Heart right ventricle (tissue), 16 donors: ENCODE data around the gene PRPS1. TPM values are rescaled to one million over a fixed set of nuclear protein-coding genes. Genes with fewer than 3 reads are reported as not detected.

Experiments
- ATAC-seq, 8 donors: fragments of 200-7000 bp; cut with Tn5 transposase; one replicate each; pipeline ENCODE4 v1.9.1; 2020; ENCODE audit warnings: mild to moderate bottlenecking in 8 of 8, moderate library complexity in 8 of 8, moderate number of reproducible peaks in 1 of 8
- DNase-seq, 2 donors: peaks; one replicate each; pipeline ENCODE4 v3.0.0-alpha.2; 2020
- H3K27ac ChIP-seq, 10 donors: fragments of 200-600 bp; sonication (generic) in 2 of 10; one replicate each; pipeline versions ENCODE4 v1.5.0 to v1.8.0; 2020 to 2022; ENCODE audit warnings: mild to moderate bottlenecking in 3 of 10
- H3K27me3 ChIP-seq, 7 donors: fragments of 200-600 bp; one replicate each; pipeline ENCODE4 v1.8.0; 2021 to 2022; ENCODE audit warnings: mild to moderate bottlenecking in 2 of 7
- H3K36me3 ChIP-seq, 9 donors: fragments of 200-600 bp; sonication (generic) in 1 of 9; one replicate each; pipeline versions ENCODE4 v1.5.0 to v1.8.0; 2020 to 2022; ENCODE audit warnings: mild to moderate bottlenecking in 2 of 9
- H3K4me1 ChIP-seq, 9 donors: fragments of 200-600 bp; sonication (generic) in 1 of 9; one replicate each; pipeline versions ENCODE4 v1.5.0 to v1.8.0; 2020 to 2022; ENCODE audit warnings: mild to moderate bottlenecking in 4 of 9
- H3K4me3 ChIP-seq, 10 donors: fragments of 200-600 bp; sonication (generic) in 2 of 10; one replicate each; pipeline versions ENCODE4 v1.5.0 to v1.8.0; 2020 to 2022; ENCODE audit warnings: mild to moderate bottlenecking in 7 of 10, moderate library complexity in 2 of 10
- H3K9me3 ChIP-seq, 11 donors: fragments of 200-600 bp in 10 of 11; sonication (generic) in 2 of 11; one replicate each; pipeline versions ENCODE4 v1.5.0 to v1.8.0; 2013 to 2022; ENCODE audit warnings: mild to moderate bottlenecking in 2 of 11, control low read depth in 1 of 11, moderate library complexity in 1 of 11
- CTCF ChIP-seq, 9 donors: fragments of 200-600 bp; sonication (generic) in 2 of 9; IDR thresholded peaks; one replicate each; pipeline versions ENCODE4 v1.5.0 to v1.8.0; 2021 to 2022; ENCODE audit warnings: antibody characterized with exemption in 9 of 9, mild to moderate bottlenecking in 5 of 9, moderate library complexity in 1 of 9
- WGBS, 2 donors: extraction: QIAGEN DNeasy Blood & Tissue Kit; methylation state at CpG; one replicate each; pipeline ENCODE4 v1.1.7; 2013; ENCODE audit warnings: inconsistent platforms in 1 of 2; 5-methylcytosine and 5-hydroxymethylcytosine counted together
- intact Hi-C, 10 donors: fragments of 100-400 bp; cut with DNase I; formaldehyde crosslinking; loops; one replicate each; pipeline versions ENCODE4 v1.11.1 to v1.14.2; 2022
- polyA plus RNA-seq, 2 donors: library from polyadenylated mRNA; stranded (reverse); fragments of 200-250 nt; gene quantifications; one replicate each; pipeline ENCODE4 v1.2.3, GENCODE V29; 2013
- total RNA-seq, 10 donors: library from RNA; stranded (reverse); fragmentation: NEBNext Ultra II Directional in 3 of 10; extraction: Animal tissue kit (Norgen Biotek cat#: 25700) in 3 of 10; gene quantifications; one replicate each; pipeline versions ENCODE4 v1.2.1 to v1.2.4, GENCODE V29; 2021 to 2023
- donor health status: Arrhythmogenic right ventricular cardiomyopathy.
- donor health status: ischemic (EF 13 %, LVEDD 7.1; RV severe dilation, severe dysfunction).
- donor health status: healthy with polysubstance abuse.
- donor health status: DM: no; HTN: yes; CAD: no.
- donor health status: DM: no; HTN: no; CAD: no.
- donor health status: ischemic (EF 25% LVEDD 6.9; RV normal size, moderate dysfunction).
- donor health status: ischemic (EF 25% LVEDD 5.7; RV mildly dilated, moderate dysfunction).
- donor health status: healthy.
- donor health status: DM: yes; HTN: yes; CAD: no.
- donor health status: Ischemic cardiomyopathy.
- donor health status: ischemic (EF 35%, LVEDD 5.7; RV mildly dilated, moderate dysfunction).
- donor health status: nonischemic (EF 11% LVEDD 7.7; RV severe dilation, severe dysfunction).
- donor health status: DM: yes; HTN: yes; CAD: no.
- donor health status: PGD.
- donor health status: ischemic (EF 29% LVEDD 5.4; RV normal size, mild dysfunction).
- donor health status: nonischemic (EF 23%, LVEDD 6.1; RV moderate dilation, normal function).

PRPS1 gene
- total and polyA plus RNA-seq, 12 donors: 4.9 to 31.6 (median 27.0) TPM

- no peak overlapping the region for H3K4me3 ChIP-seq
- TF ChIP-seq CTCF (IDR thresholded peaks at IDR 0.05): no peak
- peaks cover 0 to 4% (median 0%) of the 10 kb centered on the region in 11 donors for H3K9me3 ChIP-seq
- H3K27me3 ChIP-seq: peaks cover 0 to 9% (median 0%) of the 10 kb centered on the region in 7 donors
- H3K36me3 ChIP-seq: no peaks in the 10 kb centered on the region
- H3K27ac ChIP-seq: no peak overlapping the region
- 79 to 83% methylated on average over 5 of the region's 5 CpGs for WGBS, 2 donors
- ATAC-seq: no peak
- no peak for DNase-seq
- peaks cover 0 to 22% (median 11%) of the 10 kb centered on the region in 9 donors for H3K4me1 ChIP-seq
- intact Hi-C loops: no loop called here
Measured at GRCh38 chrX:107625739-107626138, 2.6 kb upstream of the PRPS1 start.

- no peak overlapping the region for H3K4me3 ChIP-seq
- H3K36me3 ChIP-seq: no peaks in the 10 kb centered on the region
- H3K27me3 ChIP-seq: peaks cover 0 to 7% (median 0%) of the 10 kb centered on the region in 7 donors
- no peak for DNase-seq
- no peak overlapping the region for H3K27ac ChIP-seq
- no peak for TF ChIP-seq CTCF (IDR thresholded peaks at IDR 0.05)
- intact Hi-C loops: no loop called here
- 93 to 97% methylated on average over 9 to 12 of the region's 12 CpGs for WGBS, 2 donors
- peaks cover 0 to 22% (median 11%) of the 10 kb centered on the region in 9 donors for H3K4me1 ChIP-seq
- peaks cover 0 to 4% (median 0%) of the 10 kb centered on the region in 11 donors for H3K9me3 ChIP-seq
- ATAC-seq: no peak
Measured at GRCh38 chrX:107626481-107626880, 1.8 kb upstream of the PRPS1 start.

GRCh38 chrX:107626916-107627315 lies 1.4 kb upstream of the PRPS1 start:
- Histone ChIP-seq H3K36me3 (no peaks in the 10 kb centered on the region), H3K27me3 (peaks cover 0 to 7% (median 0%) of the 10 kb centered on the region in 7 donors), H3K27ac (no peak overlapping the region), H3K4me3 (no peak overlapping the region), H3K9me3 (peaks cover 0 to 4% (median 0%) of the 10 kb centered on the region in 11 donors), H3K4me1 (peaks cover 0 to 22% (median 11%) of the 10 kb centered on the region in 9 donors)
- intact Hi-C loops: no loop called here
- WGBS, 2 donors: 91 to 98% methylated on average over 2 of the region's 2 CpGs
- DNase-seq (no peak), ATAC-seq (no peak)
- no peak for TF ChIP-seq CTCF (IDR thresholded peaks at IDR 0.05)

GRCh38 chrX:107628662-107629539 lies 591 bp downstream of the PRPS1 start:
- Histone ChIP-seq H3K9me3 (no peaks in the 10 kb centered on the region), H3K36me3 (no peaks in the 10 kb centered on the region), H3K4me1 (peaks cover 0 to 22% (median 11%) of the 10 kb centered on the region in 9 donors), H3K27ac (peak overlapping the region in 9 of 10 donors; percentile 44 to 85 (median 75)), H3K4me3 (peak overlapping the region; percentile 47 to 78 (median 68)), H3K27me3 (peaks cover 0 to 7% (median 0%) of the 10 kb centered on the region in 7 donors)
- intact Hi-C loops: no loop called here
- TF ChIP-seq CTCF (IDR thresholded peaks at IDR 0.05): no peak
- 1% methylated on average over 26 to 29 of the region's 29 CpGs for WGBS, 2 donors
- DNase-seq (peak; percentile 5 to 12), ATAC-seq (peak; percentile 50 to 78 (median 70))
